Kidney (tissue), 14 donors: ENCODE data around the gene ACP3. TPM values are rescaled to one million over a fixed set of nuclear protein-coding genes. Genes with fewer than 3 reads are reported as not detected.

Source experiments
- DNase-seq, 5 donors: peaks; one replicate each; pipeline ENCODE4 v3.0.0-alpha.2; 2013 to 2020
- FAIRE-seq: peaks from 2 replicates; lab custom pipeline; 2012; peaks lifted over from hg19 to GRCh38; lab: Jason Lieb, UNC
- H3K27ac ChIP-seq, 2 donors: one replicate each; pipeline ENCODE4 v1.7.0; 2013; ENCODE audit warnings: low read depth in 2 of 2, low read length in 2 of 2, inconsistent platforms in 1 of 2
- H3K27me3 ChIP-seq: one replicate; pipeline ENCODE4 v1.7.1; 2013; ENCODE audit warnings: low read length, inconsistent platforms; ENCODE audit not compliant: control insufficient read depth, insufficient read depth
- H3K36me3 ChIP-seq, 3 donors: one replicate each; pipeline versions ENCODE4 v1.7.0 to v1.7.1; 2013; ENCODE audit warnings: low read length in 3 of 3, control low read depth in 1 of 3, inconsistent platforms in 1 of 3; ENCODE audit not compliant: insufficient read depth in 3 of 3, control insufficient read depth in 2 of 3
- H3K4me1 ChIP-seq, 3 donors: one replicate each; pipeline versions ENCODE4 v1.7.0 to v1.7.1; 2013; ENCODE audit warnings: low read length in 3 of 3, inconsistent platforms in 1 of 3, low read depth in 1 of 3; ENCODE audit not compliant: control insufficient read depth in 2 of 3, insufficient read depth in 2 of 3
- H3K4me3 ChIP-seq, 3 donors: one replicate each; pipeline versions ENCODE4 v1.7.0 to v1.8.1; 2013; ENCODE audit warnings: low read length in 3 of 3, control low read depth in 1 of 3, inconsistent platforms in 1 of 3
- H3K9ac ChIP-seq, 3 donors: one replicate each; pipeline versions ENCODE4 v1.7.0 to v1.7.1; 2013; ENCODE audit warnings: low read length in 3 of 3, control low read depth in 1 of 3, inconsistent platforms in 1 of 3
- H3K9me3 ChIP-seq, 3 donors: one replicate each; pipeline versions ENCODE4 v1.7.0 to v1.7.1; 2013; ENCODE audit warnings: low read length in 3 of 3, control low read depth in 1 of 3, inconsistent platforms in 1 of 3; ENCODE audit not compliant: control insufficient read depth in 2 of 3, insufficient read depth in 1 of 3
- CTCF ChIP-seq: IDR thresholded peaks from 3 replicates; pipeline ENCODE4 v1.5.1; 2012; ENCODE audit warnings: mild to moderate bottlenecking, moderate library complexity, borderline replicate concordance; ENCODE audit not compliant: insufficient read depth; ENCODE audit errors: extremely low read depth
- intact Hi-C: fragments of 100-400 bp; cut with DNase I; formaldehyde crosslinking; loops from one replicate; pipeline ENCODE4 v1.11.1; 2022
- polyA plus RNA-seq: library from polyadenylated mRNA; stranded (reverse); fragments of 350-450 nt; fragmentation: Illumina TruSeq; extraction: RNeasy Lipid Tissue Mini Kit (QIAGEN cat#74804); gene quantifications from one replicate; pipeline ENCODE4 v1.2.3, GENCODE V29; 2014; ENCODE audit warnings: low read depth, low replicate concordance; ENCODE audit not compliant: insufficient read depth
- total RNA-seq: library from RNA; stranded (reverse); fragmentation: NEBNext Ultra II Directional; extraction: Animal tissue kit (Norgen Biotek cat#: 25700); gene quantifications from one replicate; pipeline ENCODE4 v1.2.1, GENCODE V29; 2021
- donor health status: control.
- donor health status: control.
- donor health status: control.
- donor health status: control.
- donor health status: control.
- donor health status: DM: yes; HTN: yes; CAD: no.
- donor health status: Normal renal cell carcinoma (clear cell type).

ACP3 gene
- total and polyA plus RNA-seq, 2 donors from 2014 or later: 31.8 to 67.8 TPM

GRCh38 chr3:132354916-132355702 lies 37.9 kb downstream of the ACP3 start:
- Histone ChIP-seq H3K27me3 (no peaks in the 10 kb centered on the region), H3K4me1 (peaks cover 0 to 6% (median 0%) of the 10 kb centered on the region in 3 donors), H3K4me3 (no peak overlapping the region), H3K9me3 (no peaks in the 10 kb centered on the region), H3K9ac (no peak overlapping the region), H3K36me3 (no peaks in the 10 kb centered on the region), H3K27ac (no peak overlapping the region)
- no peak for TF ChIP-seq CTCF
- DNase-seq (no peak), FAIRE-seq (no peak)
- intact Hi-C loops: no loop called here

GRCh38 chr3:132356568-132356967 lies 39.4 kb downstream of the ACP3 start:
- intact Hi-C loops: no loop called here
- Histone ChIP-seq H3K36me3 (no peaks in the 10 kb centered on the region), H3K4me1 (peaks cover 0 to 6% (median 0%) of the 10 kb centered on the region in 3 donors), H3K27me3 (no peaks in the 10 kb centered on the region), H3K9me3 (no peaks in the 10 kb centered on the region), H3K9ac (no peak overlapping the region), H3K27ac (no peak overlapping the region), H3K4me3 (no peak overlapping the region)
- no peak for FAIRE-seq
- no peak for TF ChIP-seq CTCF
- no peak for DNase-seq

- Histone ChIP-seq H3K4me1 (no peaks in the 10 kb centered on the region), H3K9ac (no peak overlapping the region), H3K27me3 (no peaks in the 10 kb centered on the region), H3K27ac (no peak overlapping the region), H3K9me3 (no peaks in the 10 kb centered on the region), H3K4me3 (no peak overlapping the region), H3K36me3 (no peaks in the 10 kb centered on the region)
- DNase-seq (no peak), FAIRE-seq (no peak)
- TF ChIP-seq CTCF: no peak
- intact Hi-C loops: no loop called here
These were observed 43.5 kb downstream of the ACP3 start for GRCh38 chr3:132360717-132361116.
